Non-pigmented ciliary epithelial cell (primary cell): Measurements from ENCODE around the gene DIS3L2.

ENCODE experiments used
- DNase-seq: peaks from one replicate; pipeline ENCODE4 v3.0.0-alpha.2; 2010; ENCODE audit warnings: low read depth

The DIS3L2 gene

DNA sequence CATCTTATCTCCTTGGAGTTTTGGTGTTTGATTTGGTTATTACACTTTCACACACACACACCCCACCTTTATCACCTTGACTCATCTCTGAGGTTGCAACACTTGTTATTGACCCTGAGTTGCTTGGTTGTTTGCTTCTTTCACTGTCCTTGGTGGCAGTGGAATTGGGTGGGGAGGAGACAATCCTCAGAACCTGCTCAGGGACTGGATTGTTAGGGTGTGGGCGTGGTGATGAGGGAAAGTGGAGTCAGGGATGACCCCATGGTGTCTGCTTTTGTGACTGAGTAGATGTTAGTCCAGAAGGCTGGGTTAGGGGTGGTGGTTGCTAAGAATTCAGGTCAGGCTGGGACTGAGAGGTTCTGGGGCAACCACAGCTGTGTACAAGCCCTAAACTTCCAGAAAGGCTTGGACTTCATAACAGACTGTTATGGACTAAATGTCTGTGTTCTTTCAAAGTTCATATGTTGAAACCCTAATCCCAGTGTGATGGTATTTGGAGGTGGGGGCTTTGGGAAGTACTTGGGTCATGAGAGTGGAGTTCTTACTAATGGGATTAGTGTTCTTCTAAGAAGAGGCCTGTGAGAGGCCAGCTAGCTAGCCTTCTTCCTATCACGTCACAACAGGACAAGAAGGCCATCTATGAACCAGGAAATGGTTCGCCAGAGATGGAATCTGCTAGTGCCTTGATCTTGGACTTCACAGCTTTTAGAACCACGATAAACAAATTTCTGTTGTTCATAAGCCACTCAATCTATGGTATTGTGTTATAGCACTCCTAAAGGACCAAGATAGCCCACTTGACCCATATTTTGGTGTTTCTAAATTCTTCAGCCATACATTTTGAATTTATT, 3.4 kb upstream of the DIS3L2 start:
- DNase-seq, result no peak

DNA sequence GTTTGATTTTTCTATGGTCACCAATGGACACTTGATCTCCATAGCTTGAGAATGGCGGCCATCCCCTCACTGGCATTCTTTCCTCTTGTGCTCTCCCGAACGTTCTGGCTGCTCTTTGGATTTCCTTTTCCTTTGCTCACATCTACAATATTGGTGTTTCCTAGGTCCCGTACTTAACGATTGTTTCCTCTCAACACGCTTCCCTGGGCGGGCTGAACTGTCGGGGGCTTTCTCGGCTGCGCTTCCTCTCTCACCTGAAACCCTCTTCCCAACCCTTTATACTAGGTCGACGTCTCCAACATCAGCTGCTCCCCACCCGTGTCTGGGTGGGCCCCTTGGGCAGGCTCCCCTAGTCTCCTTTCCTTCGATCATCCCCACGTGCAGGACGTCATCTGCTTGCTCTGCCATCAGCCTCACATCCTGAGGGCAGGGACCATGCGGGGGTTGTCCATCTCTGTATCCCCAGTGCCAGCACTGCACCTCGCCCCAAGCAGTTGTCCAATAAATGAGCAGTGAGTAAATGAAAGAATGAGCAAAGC, 634 bp upstream of the DIS3L2 start:
- DNase-seq, result no peak

DNA sequence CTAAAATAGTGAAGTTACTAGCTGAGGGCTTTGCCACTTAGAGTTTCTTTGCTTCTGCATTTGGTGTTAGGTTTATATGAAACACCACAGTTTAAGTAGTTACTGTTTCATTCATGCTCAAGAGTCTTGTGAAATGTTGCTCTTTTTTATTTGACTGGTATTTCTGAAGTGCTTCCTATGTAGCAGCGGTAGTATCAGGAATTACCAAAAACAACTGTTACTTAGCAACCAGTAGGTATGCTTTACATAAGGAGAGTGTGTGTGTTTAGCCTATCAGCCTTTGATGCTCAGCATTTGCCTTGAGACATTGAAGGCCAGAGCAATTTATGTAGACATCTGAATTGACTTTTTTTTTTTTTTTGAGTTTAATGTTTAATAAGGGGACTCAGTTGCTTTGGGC, 3.6 kb downstream of the DIS3L2 start:
- DNase-seq, result no peak

DNA sequence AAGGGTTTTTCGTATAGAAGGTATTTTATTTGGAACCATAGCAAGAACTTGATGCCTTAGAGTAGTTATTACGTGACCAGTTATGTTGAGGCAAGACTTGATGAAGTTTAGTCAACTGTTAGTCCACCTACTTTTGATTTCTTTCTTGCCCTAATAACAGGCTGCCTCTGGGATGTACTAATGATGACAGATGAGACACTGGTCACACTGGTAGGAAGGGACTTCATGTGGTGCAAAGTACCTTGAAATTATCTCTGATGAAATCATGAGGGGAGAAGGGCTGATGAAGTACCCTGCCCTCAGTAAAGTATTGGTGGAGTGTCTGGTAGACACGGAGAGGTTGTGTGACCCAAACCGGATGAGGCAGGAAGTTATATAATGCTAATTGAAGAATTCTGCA, 5.4 kb downstream of the DIS3L2 start:
- no peak for DNase-seq

- DNase-seq, result no peak
These were observed 7.3 kb downstream of the DIS3L2 start for GRCh38 chr2:231968820-231969219.

- DNase-seq, result no peak
These were observed 8.9 kb downstream of the DIS3L2 start for GRCh38 chr2:231970461-231970860.

- DNase-seq, result no peak
These were observed 13.5 kb downstream of the DIS3L2 start for GRCh38 chr2:231975001-231975400.

- no peak for DNase-seq
These were observed 15.9 kb downstream of the DIS3L2 start for GRCh38 chr2:231977430-231977829.

DNA sequence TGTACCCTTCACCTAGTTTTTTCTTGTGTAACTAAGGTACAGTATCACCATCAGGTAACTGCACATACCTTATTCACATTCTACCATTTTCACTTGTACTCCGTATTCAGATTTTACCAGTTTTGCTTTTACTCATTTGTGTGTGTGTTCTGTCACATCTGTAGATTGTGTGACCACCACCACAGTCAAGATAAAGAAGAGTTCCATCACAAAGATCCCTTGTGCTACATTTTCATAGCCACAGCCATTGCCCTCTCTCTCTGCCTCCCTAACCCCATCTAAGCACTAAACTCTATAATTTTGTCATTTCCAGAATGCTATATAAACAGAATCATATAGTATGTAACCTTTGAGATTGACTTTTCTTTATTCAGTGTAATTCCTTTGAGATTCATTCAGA, 23.5 kb downstream of the DIS3L2 start:
- no peak for DNase-seq

DNA sequence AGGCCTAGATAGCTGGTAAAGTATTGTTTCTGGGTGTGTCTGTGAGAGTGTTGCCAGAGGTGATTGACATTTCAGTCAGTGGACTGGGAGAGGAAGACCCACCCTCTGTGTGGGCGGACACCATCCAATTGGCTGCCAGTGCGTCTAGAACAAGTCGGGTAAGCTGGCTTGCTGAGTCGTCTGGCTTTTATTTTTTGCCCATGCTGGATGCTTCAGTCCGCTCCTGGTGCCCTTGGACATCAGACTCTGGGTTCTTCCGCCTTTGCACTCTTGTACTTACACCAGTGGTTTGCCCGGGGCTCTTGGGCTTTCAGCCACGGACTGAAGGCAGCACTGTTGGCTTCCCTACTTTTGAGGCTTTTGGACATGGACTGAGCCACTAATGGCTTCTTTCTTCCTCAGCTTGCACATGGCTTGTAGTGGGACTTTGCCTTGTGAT, 24.3 kb downstream of the DIS3L2 start:
- DNase-seq, result no peak

- peak; percentile 24 for DNase-seq
These were observed 25.7 kb downstream of the DIS3L2 start for GRCh38 chr2:231987124-231987727.

DNA sequence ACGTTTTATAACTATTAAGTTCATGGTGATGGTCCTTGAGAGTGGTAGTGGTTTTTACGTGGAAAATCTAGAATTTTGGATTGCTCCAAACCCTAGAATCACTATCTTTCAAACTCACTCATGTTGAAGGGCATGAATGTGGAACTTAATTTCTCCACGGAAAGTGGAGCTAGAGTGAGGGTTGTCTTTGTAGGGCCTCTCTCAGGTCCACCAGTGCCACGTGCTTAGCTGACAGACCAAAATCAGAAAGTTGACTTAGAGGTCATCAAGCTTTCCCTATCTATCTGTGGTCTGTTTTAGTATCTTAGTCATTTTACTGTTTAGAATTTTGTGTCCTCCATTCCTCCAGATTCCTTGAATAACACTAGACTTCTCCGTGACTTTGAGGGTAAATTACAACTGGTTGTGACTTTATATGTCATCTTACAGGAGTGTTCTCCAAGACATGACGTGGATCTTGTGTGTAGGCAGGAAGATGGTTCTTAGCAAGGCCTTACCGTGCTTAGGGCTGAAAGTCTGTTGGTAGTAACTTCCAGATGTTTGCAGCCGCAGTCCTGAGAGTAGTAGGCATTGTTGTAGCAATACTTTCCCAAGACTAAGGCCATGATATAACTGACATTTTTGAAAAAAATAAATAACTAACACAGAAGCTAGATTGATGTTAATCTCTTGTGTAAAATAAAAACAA, 26.8 kb downstream of the DIS3L2 start:
- no peak for DNase-seq

- no peak for DNase-seq
These were observed 30.2 kb downstream of the DIS3L2 start for GRCh38 chr2:231991664-231992063.

GRCh38 chr2:231992888-231993287, 31.4 kb downstream of the DIS3L2 start:
- no peak for DNase-seq

DNA sequence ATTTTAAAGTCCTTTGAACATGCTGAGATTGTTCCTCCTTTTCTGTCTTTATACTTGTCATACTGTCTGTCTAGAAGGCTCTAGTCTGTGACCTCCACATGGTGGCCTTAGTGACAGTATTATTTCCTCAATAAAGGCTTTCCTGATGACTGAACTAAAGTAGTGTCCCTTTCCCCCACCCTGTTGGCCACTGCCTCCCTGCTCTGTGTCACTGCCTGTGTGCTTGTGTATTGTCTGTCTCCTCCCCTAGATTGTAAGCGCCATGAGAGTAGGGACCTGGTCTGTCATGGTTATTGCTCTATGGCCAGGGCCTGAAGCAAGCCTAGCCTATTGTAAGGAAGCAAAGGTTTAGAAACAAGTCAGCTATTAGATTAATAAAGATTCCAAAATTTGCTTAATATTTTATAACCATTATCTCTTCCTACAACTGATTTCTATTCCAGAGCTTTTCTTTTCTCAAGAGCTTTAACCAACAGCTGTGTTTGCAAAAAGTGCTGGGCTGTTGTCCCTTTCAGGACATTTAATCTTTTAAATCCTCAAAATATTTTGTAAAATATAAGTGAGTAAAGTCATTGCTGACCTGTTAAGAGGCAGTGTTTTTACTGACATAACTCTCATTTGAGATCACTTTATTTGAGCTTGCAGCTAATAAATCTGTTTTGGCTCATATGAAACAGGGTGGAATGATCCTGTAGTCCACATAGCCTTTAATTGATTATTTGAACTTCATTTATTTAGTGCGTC, 35.5 kb downstream of the DIS3L2 start:
- DNase-seq, result no peak

DNA sequence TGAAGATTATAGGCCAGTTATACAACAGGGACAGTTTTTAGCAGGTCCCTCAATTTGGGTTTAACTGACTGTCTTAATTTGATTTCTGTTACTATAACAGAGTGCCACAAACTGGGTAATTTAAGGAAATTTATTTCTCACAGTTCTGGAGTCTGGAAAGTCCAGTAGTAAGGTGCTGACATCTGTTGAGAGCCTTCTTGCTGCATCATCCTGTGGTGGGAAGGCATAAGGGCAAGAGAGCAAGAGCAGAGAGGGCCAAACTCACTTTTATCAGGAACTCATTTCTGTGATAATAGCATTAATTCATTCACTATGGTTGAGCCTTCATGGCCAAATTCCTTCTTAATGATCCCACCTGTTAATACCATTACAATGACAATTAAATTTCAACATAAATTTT, 36.5 kb downstream of the DIS3L2 start:
- no peak for DNase-seq

DNA sequence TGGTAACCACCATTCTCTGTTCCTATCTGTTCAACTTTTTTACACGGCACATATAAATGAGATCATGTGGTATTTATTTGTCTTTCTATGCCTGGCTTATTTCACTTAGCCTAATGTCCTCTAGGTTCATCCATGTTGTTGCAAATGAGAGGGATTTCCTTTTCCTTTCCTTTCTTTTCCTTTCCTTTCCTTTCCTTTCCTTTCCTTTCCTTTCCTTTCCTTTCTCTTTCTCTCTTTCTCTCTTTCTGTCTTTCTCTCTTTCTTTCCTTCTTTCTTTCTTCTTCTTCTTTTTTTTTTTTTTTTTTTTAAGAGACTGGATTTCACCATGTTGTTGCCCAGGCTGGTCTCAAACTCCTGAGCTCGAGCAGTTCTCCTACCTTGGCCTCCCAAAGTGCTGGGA, 38.9 kb downstream of the DIS3L2 start:
- no peak for DNase-seq

GRCh38 chr2:232001073-232001472, 39.6 kb downstream of the DIS3L2 start:
- DNase-seq, result no peak

GRCh38 chr2:232006253-232006652, 44.7 kb downstream of the DIS3L2 start:
- DNase-seq, result no peak

DNA sequence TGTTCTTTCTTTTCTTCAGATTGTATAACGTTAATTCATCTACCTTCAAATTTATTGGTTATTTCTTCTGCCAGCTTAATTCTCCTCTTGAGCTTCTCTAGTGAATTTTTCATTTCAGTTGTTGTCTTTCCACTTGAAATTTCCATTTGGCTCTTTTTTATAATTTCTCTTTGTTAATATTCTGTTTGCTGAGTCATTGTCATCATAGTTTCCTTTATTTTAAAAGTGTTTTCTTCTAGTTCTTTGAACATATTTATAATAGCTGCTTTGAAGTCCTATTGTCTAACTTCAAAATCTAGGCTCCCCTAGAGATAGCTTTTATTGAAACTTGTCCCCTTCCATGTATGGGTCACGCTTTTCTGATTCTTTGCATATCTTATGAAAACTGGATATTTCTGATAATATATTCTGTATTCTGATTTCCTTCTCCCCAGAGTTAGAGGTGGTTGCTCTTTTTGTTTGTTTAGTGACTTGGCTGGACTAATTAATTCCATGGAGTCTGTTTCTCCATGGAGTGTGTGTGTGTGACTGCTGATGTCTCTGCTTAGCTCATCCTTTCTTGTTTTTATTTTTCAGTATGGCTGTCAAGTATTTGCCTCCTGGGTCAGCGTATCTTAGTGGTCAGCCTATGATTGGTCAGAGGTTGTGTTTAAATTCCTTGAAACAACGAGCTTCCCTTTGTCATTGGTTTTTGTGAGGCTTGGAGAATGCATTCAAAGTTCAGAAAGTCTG, 47.6 kb downstream of the DIS3L2 start:
- no peak for DNase-seq

- DNase-seq, result no peak
These were observed 48.2 kb downstream of the DIS3L2 start for GRCh38 chr2:232009639-232010274.
